Measurements from ENCODE around the gene COL5A2.

COL5A2 gene

DNA sequence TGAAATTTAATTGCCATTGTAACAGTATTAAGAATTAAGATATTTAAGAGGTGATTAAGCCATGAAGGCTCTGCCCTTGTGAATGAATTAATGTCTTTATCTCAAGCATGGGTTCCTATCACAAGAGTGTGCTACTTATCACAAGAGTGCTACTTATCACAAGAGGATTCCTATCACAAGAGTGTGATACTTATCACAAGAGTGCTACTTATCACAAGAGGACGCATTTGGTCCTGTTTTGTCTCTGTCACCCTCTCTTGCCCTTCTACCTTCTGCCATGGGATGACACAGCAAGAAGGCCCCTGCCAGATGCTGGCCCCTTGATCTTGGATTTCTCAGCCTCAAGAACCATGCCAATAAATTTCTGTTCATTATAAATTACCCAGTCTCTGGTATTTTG is 13.2 kb upstream of the COL5A2 start:
- TF ChIP-seq, protein P1, sequence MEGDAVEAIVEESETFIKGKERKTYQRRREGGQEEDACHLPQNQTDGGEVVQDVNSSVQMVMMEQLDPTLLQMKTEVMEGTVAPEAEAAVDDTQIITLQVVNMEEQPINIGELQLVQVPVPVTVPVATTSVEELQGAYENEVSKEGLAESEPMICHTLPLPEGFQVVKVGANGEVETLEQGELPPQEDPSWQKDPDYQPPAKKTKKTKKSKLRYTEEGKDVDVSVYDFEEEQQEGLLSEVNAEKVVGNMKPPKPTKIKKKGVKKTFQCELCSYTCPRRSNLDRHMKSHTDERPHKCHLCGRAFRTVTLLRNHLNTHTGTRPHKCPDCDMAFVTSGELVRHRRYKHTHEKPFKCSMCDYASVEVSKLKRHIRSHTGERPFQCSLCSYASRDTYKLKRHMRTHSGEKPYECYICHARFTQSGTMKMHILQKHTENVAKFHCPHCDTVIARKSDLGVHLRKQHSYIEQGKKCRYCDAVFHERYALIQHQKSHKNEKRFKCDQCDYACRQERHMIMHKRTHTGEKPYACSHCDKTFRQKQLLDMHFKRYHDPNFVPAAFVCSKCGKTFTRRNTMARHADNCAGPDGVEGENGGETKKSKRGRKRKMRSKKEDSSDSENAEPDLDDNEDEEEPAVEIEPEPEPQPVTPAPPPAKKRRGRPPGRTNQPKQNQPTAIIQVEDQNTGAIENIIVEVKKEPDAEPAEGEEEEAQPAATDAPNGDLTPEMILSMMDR (IDR thresholded peaks at IDR 0.05; ENCODE audit: low read depth, low read length, missing control alignments): no peak
- in situ Hi-C loops (cut with HindIII; ENCODE audit: low pct_ligation_motif_present, low sequenced_read_pairs): no loop called here
- Histone ChIP-seq H3K4me3 (ENCODE audit: low read depth, low read length) (no peak overlapping the region), H3K36me3 (replicated peaks) (no peaks in the 10 kb centered on the region), H3K27ac (no peak overlapping the region), H3K27me3 (replicated peaks) (no peaks in the 10 kb centered on the region)
- DNase-seq: no peak

DNA sequence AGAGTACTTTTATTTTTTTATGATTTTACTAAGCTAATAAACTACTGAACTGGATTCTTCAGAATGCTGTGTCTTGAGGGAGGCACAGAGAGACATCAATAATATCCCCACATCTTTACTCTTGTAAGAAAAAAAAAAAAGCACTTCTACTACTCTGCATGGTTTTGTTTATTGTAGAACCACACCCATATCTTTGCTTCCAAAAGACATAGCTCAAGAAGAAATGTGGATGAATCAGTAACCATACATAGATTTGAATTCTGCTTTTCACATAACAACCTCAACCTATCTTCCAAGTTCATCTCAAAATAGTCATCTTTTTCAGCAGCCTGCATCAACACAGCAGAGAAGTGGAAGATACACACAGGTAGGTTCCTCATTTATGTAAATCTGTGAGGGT is 12.2 kb upstream of the COL5A2 start:
- Histone ChIP-seq H3K36me3 (replicated peaks) (no peaks in the 10 kb centered on the region), H3K4me3 (ENCODE audit: low read depth, low read length) (no peak overlapping the region), H3K27me3 (replicated peaks) (no peaks in the 10 kb centered on the region), H3K27ac (no peak overlapping the region)
- DNase-seq: no peak
- TF ChIP-seq, protein P1 (IDR thresholded peaks at IDR 0.05; ENCODE audit: low read depth, low read length, missing control alignments): no peak
- in situ Hi-C loops (cut with HindIII; ENCODE audit: low pct_ligation_motif_present, low sequenced_read_pairs): no loop called here

- in situ Hi-C loops (cut with HindIII; ENCODE audit: low pct_ligation_motif_present, low sequenced_read_pairs): no loop called here
- no peak overlapping the region for H3K27ac ChIP-seq
- no peak overlapping the region for H3K4me3 ChIP-seq (ENCODE audit: low read depth, low read length)
- H3K27me3 ChIP-seq (replicated peaks): no peaks in the 10 kb centered on the region
- DNase-seq: no peak
- TF ChIP-seq, protein P1 (IDR thresholded peaks at IDR 0.05; ENCODE audit: low read depth, low read length, missing control alignments): no peak
- H3K36me3 ChIP-seq (replicated peaks): no peaks in the 10 kb centered on the region
Measured at GRCh38 chr2:189190685-189191084, 11.1 kb upstream of the COL5A2 start.

GRCh38 chr2:189188115-189188805 is 8.7 kb upstream of the COL5A2 start:
- Histone ChIP-seq H3K27ac (no peak overlapping the region), H3K27me3 (replicated peaks) (no peaks in the 10 kb centered on the region), H3K36me3 (replicated peaks) (no peaks in the 10 kb centered on the region), H3K4me3 (ENCODE audit: low read depth, low read length) (no peak overlapping the region)
- TF ChIP-seq, protein P1 (IDR thresholded peaks at IDR 0.05; ENCODE audit: low read depth, low read length, missing control alignments): no peak
- DNase-seq: no peak
- in situ Hi-C loops (cut with HindIII; ENCODE audit: low pct_ligation_motif_present, low sequenced_read_pairs): no loop called here

GRCh38 chr2:189183170-189183569 is 3.6 kb upstream of the COL5A2 start:
- TF ChIP-seq, protein P1 (IDR thresholded peaks at IDR 0.05; ENCODE audit: low read depth, low read length, missing control alignments): no peak
- no peak overlapping the region for H3K27ac ChIP-seq
- H3K27me3 ChIP-seq (replicated peaks): no peaks in the 10 kb centered on the region
- no peak overlapping the region for H3K4me3 ChIP-seq (ENCODE audit: low read depth, low read length)
- no peaks in the 10 kb centered on the region for H3K36me3 ChIP-seq (replicated peaks)
- in situ Hi-C loops (cut with HindIII; ENCODE audit: low pct_ligation_motif_present, low sequenced_read_pairs): no loop called here
- no peak for DNase-seq

GRCh38 chr2:189181706-189182105 is 2.1 kb upstream of the COL5A2 start:
- no peaks in the 10 kb centered on the region for H3K27me3 ChIP-seq (replicated peaks)

More at GRCh38 chr2:189181706-189182105, 2.1 kb upstream of the COL5A2 start:
- no peak overlapping the region for H3K4me3 ChIP-seq (ENCODE audit: low read depth, low read length)
- TF ChIP-seq, protein P1 (IDR thresholded peaks at IDR 0.05; ENCODE audit: low read depth, low read length, missing control alignments): no peak
- no peak for DNase-seq
- H3K27ac ChIP-seq: no peak overlapping the region
- H3K36me3 ChIP-seq (replicated peaks): no peaks in the 10 kb centered on the region
- in situ Hi-C loops (cut with HindIII; ENCODE audit: low pct_ligation_motif_present, low sequenced_read_pairs): no loop called here

Data from brain microvascular endothelial cell (primary cell).